Brain pericyte (primary cell): ENCODE data around the gene PDZD4.

ENCODE experiments used
- DNase-seq: peaks from one replicate; pipeline ENCODE4 v3.0.0-alpha.2; 2012; ENCODE audit warnings: low read depth, low spot score

Gene PDZD4

GRCh38 chrX:153868576-153869472, 38.5 kb upstream of the PDZD4 start:
- DNase-seq: no peak

GRCh38 chrX:153867671-153868070, 37.3 kb upstream of the PDZD4 start:
- no peak for DNase-seq

- no peak for DNase-seq
Observed at GRCh38 chrX:153867139-153867538, 36.8 kb upstream of the PDZD4 start.

- DNase-seq: no peak
Observed at GRCh38 chrX:153866302-153867019, 36.1 kb upstream of the PDZD4 start.

- no peak for DNase-seq
Observed at GRCh38 chrX:153865685-153866084, 35.3 kb upstream of the PDZD4 start.

GRCh38 chrX:153865321-153865580, 34.9 kb upstream of the PDZD4 start:
- no peak for DNase-seq

- no peak for DNase-seq
Observed at GRCh38 chrX:153864561-153865320, 34.4 kb upstream of the PDZD4 start.

GRCh38 chrX:153864101-153864500, 33.8 kb upstream of the PDZD4 start:
- DNase-seq: no peak

GRCh38 chrX:153863251-153863991, 33.1 kb upstream of the PDZD4 start:
- no peak for DNase-seq

- no peak for DNase-seq
Observed at GRCh38 chrX:153862369-153863250, 32.3 kb upstream of the PDZD4 start.

- no peak for DNase-seq
Observed at GRCh38 chrX:153861733-153862310, 31.5 kb upstream of the PDZD4 start.

- no peak for DNase-seq
Observed at GRCh38 chrX:153861151-153861550, 30.8 kb upstream of the PDZD4 start.

GRCh38 chrX:153857348-153857903, 27.1 kb upstream of the PDZD4 start:
- no peak for DNase-seq

GRCh38 chrX:153854702-153855101, 24.4 kb upstream of the PDZD4 start:
- DNase-seq: no peak

GRCh38 chrX:153853902-153854267, 23.5 kb upstream of the PDZD4 start:
- no peak for DNase-seq

- no peak for DNase-seq
Observed at GRCh38 chrX:153853180-153853901, 23.0 kb upstream of the PDZD4 start.

GRCh38 chrX:153851981-153852380, 21.6 kb upstream of the PDZD4 start:
- DNase-seq: no peak

GRCh38 chrX:153848325-153848724, 18.0 kb upstream of the PDZD4 start:
- DNase-seq: no peak

- no peak for DNase-seq
Observed at GRCh38 chrX:153845842-153846241, 15.5 kb upstream of the PDZD4 start.
